ENCODE measurements around the gene DDX53.

The DDX53 gene

DNA sequence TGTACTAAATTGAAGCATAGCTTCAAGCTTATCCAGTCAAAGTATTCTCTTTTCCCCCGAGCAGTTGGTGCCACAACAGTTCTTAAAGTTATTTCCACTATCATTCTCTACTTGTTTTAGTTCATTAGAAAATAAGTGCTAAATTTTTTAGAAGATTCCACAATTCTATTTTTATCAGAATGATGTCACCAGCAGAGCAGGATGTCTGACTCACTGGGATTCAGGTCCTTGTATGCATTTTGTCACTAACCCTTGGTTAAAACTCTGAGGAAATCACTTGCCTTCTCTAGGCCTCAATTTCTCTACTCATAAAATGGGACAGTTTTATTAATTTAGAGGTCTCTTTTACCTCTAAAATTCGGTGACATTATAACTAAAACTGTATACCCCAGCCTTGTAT is 3.4 kb downstream of the DDX53 start:
- CTCF ChIA-PET = no interaction called here
- no CpG with 5 or more reads among the region's 2 CpGs for WGBS (ENCODE audit: insufficient coverage)
- DNase-seq = peak in 1 of 3 donors; percentile 1
- Histone ChIP-seq H3K36me3 (ENCODE audit: control insufficient read depth in 4 of 4, insufficient read depth in 4 of 4, low read length in 3 of 4) (no peaks in the 10 kb centered on the region), H3K27me3 (replicated peaks in 2 of 5; ENCODE audit: control insufficient read depth in 4 of 5, insufficient read depth in 5 of 5, low read length in 4 of 5) (no peaks in the 10 kb centered on the region), H3K4me3 (ENCODE audit: control insufficient read depth in 1 of 7, extremely low read depth in 1 of 7, insufficient read depth in 4 of 7, low read depth in 2 of 7, low read length in 6 of 7) (no peak overlapping the region), H3K9me3 (ENCODE audit: control extremely low read depth in 1 of 5, control insufficient read depth in 4 of 5, insufficient read depth in 2 of 5, low read depth in 1 of 5, low read length in 4 of 5) (no peaks in the 10 kb centered on the region), H3K4me1 (ENCODE audit: control extremely low read depth in 1 of 4, control insufficient read depth in 4 of 4, insufficient read depth in 4 of 4, low read length in 3 of 4) (no peaks in the 10 kb centered on the region), H3K27ac (ENCODE audit: insufficient read depth in 1 of 2, low read depth in 1 of 2, low read length in 2 of 2, poor library complexity in 1 of 2, severe bottlenecking in 2 of 2) (no peak overlapping the region)
- POLR2A ChIA-PET = no interaction called here

DNA sequence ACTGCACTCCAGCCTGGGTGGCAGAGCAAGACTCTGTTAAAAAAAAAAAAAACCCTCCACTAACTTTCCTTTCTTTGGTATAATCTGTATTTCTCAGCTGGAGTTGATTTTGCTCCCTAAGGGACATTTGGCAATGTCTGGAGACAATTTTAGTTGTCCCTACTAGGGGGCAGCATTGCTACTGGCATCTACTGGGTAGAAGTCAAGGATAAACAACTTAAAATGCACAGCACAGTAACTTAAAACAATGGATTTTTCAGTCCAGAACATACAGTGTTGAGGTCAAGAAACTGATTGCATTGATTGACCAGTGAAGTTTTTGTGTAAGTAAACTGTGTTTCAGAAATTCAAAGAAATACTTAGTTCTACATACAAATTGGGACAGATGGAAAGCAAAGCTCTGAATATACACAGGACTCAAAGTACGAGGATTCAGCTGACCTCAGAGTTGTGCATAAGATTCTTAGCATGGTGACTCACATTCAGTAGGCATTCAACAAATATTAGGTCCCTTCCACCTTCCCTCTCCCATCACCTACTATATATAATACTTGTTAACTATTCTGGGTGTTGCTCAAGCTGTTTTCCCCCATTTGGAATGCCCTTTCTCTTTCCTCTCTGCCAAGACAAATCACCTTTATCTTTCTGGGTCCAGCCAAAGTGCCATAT is 8.8 kb downstream of the DDX53 start:
- ChIA-PET POLR2A (no interaction called here), CTCF (interaction anchor here (1.3 kb wide), 1 partner anchor 260 kb away, joined by 3 read pairs; no protein-coding TSS in a partner anchor)
- H3K9me3 ChIP-seq (ENCODE audit: control extremely low read depth in 1 of 5, control insufficient read depth in 4 of 5, insufficient read depth in 2 of 5, low read depth in 1 of 5, low read length in 4 of 5) = no peaks in the 10 kb centered on the region
- DNase-seq = peak; percentile 39 to 60 (median 60)
- WGBS (ENCODE audit: insufficient coverage) = 60% methylated on average over 1 of the region's 1 CpG
- H3K27ac ChIP-seq (ENCODE audit: insufficient read depth in 1 of 2, low read depth in 1 of 2, low read length in 2 of 2, poor library complexity in 1 of 2, severe bottlenecking in 2 of 2) = no peak overlapping the region
- peaks cover 0 to 18% (median 6%) of the 10 kb centered on the region in 4 experiments for H3K4me1 ChIP-seq (ENCODE audit: control extremely low read depth in 1 of 4, control insufficient read depth in 4 of 4, insufficient read depth in 4 of 4, low read length in 3 of 4)
- H3K4me3 ChIP-seq (ENCODE audit: control insufficient read depth in 1 of 7, extremely low read depth in 1 of 7, insufficient read depth in 4 of 7, low read depth in 2 of 7, low read length in 6 of 7) = no peak overlapping the region
- H3K36me3 ChIP-seq (ENCODE audit: control insufficient read depth in 4 of 4, insufficient read depth in 4 of 4, low read length in 3 of 4) = no peaks in the 10 kb centered on the region
- no peaks in the 10 kb centered on the region for H3K27me3 ChIP-seq (replicated peaks in 2 of 5; ENCODE audit: control insufficient read depth in 4 of 5, insufficient read depth in 5 of 5, low read length in 4 of 5)

- ChIA-PET POLR2A (no interaction called here), CTCF (no interaction called here)
- Histone ChIP-seq H3K27me3 (replicated peaks in 2 of 5; ENCODE audit: control insufficient read depth in 4 of 5, insufficient read depth in 5 of 5, low read length in 4 of 5) (no peaks in the 10 kb centered on the region), H3K4me1 (ENCODE audit: control extremely low read depth in 1 of 4, control insufficient read depth in 4 of 4, insufficient read depth in 4 of 4, low read length in 3 of 4) (peaks cover 0 to 27% (median 8%) of the 10 kb centered on the region in 4 experiments), H3K36me3 (ENCODE audit: control insufficient read depth in 4 of 4, insufficient read depth in 4 of 4, low read length in 3 of 4) (no peaks in the 10 kb centered on the region), H3K27ac (ENCODE audit: insufficient read depth in 1 of 2, low read depth in 1 of 2, low read length in 2 of 2, poor library complexity in 1 of 2, severe bottlenecking in 2 of 2) (no peak overlapping the region), H3K4me3 (ENCODE audit: control insufficient read depth in 1 of 7, extremely low read depth in 1 of 7, insufficient read depth in 4 of 7, low read depth in 2 of 7, low read length in 6 of 7) (no peak overlapping the region), H3K9me3 (ENCODE audit: control extremely low read depth in 1 of 5, control insufficient read depth in 4 of 5, insufficient read depth in 2 of 5, low read depth in 1 of 5, low read length in 4 of 5) (no peaks in the 10 kb centered on the region)
- 10% methylated on average over 2 of the region's 2 CpGs for WGBS (ENCODE audit: insufficient coverage)
- peak; percentile 39 to 83 (median 67) for DNase-seq
These were observed 12.4 kb downstream of the DDX53 start for GRCh38 chrX:23012162-23012561.

- H3K4me1 ChIP-seq (ENCODE audit: control extremely low read depth in 1 of 4, control insufficient read depth in 4 of 4, insufficient read depth in 4 of 4, low read length in 3 of 4) = peaks cover 0 to 27% (median 8%) of the 10 kb centered on the region in 4 experiments
- no peaks in the 10 kb centered on the region for H3K9me3 ChIP-seq (ENCODE audit: control extremely low read depth in 1 of 5, control insufficient read depth in 4 of 5, insufficient read depth in 2 of 5, low read depth in 1 of 5, low read length in 4 of 5)
- no peaks in the 10 kb centered on the region for H3K36me3 ChIP-seq (ENCODE audit: control insufficient read depth in 4 of 4, insufficient read depth in 4 of 4, low read length in 3 of 4)
- POLR2A ChIA-PET = no interaction called here
- CTCF ChIA-PET = no interaction called here
- H3K27ac ChIP-seq (ENCODE audit: insufficient read depth in 1 of 2, low read depth in 1 of 2, low read length in 2 of 2, poor library complexity in 1 of 2, severe bottlenecking in 2 of 2) = no peak overlapping the region
- 50% methylated on average over 1 of the region's 1 CpG for WGBS (ENCODE audit: insufficient coverage)
- no peak overlapping the region for H3K4me3 ChIP-seq (ENCODE audit: control insufficient read depth in 1 of 7, extremely low read depth in 1 of 7, insufficient read depth in 4 of 7, low read depth in 2 of 7, low read length in 6 of 7)
- no peak for DNase-seq
- H3K27me3 ChIP-seq (replicated peaks in 2 of 5; ENCODE audit: control insufficient read depth in 4 of 5, insufficient read depth in 5 of 5, low read length in 4 of 5) = no peaks in the 10 kb centered on the region
These were observed 12.9 kb downstream of the DDX53 start for GRCh38 chrX:23012636-23013035.

DNA sequence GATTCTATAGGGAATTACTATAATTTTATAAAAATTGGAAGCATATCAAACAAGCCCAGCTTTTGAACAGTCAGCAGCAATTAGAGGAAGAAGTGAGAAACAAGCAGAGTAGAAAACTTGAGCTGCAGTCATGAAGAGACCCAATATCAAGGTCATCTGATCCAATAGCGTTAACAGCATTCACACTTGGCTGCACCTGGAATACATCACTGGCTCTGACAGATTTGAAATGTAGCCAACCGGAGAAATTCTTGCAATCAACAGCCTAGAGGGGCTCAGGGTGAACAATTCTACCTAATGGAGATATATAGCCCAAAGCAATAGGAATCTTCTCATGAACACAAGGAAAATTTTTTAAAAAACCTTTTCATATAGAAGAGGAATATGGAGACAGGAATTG is 13.6 kb downstream of the DDX53 start:
- Histone ChIP-seq H3K27me3 (replicated peaks in 2 of 5; ENCODE audit: control insufficient read depth in 4 of 5, insufficient read depth in 5 of 5, low read length in 4 of 5) (no peaks in the 10 kb centered on the region), H3K9me3 (ENCODE audit: control extremely low read depth in 1 of 5, control insufficient read depth in 4 of 5, insufficient read depth in 2 of 5, low read depth in 1 of 5, low read length in 4 of 5) (no peaks in the 10 kb centered on the region), H3K4me3 (ENCODE audit: control insufficient read depth in 1 of 7, extremely low read depth in 1 of 7, insufficient read depth in 4 of 7, low read depth in 2 of 7, low read length in 6 of 7) (no peak overlapping the region), H3K36me3 (ENCODE audit: control insufficient read depth in 4 of 4, insufficient read depth in 4 of 4, low read length in 3 of 4) (no peaks in the 10 kb centered on the region), H3K27ac (ENCODE audit: insufficient read depth in 1 of 2, low read depth in 1 of 2, low read length in 2 of 2, poor library complexity in 1 of 2, severe bottlenecking in 2 of 2) (no peak overlapping the region), H3K4me1 (ENCODE audit: control extremely low read depth in 1 of 4, control insufficient read depth in 4 of 4, insufficient read depth in 4 of 4, low read length in 3 of 4) (peaks cover 0 to 27% (median 8%) of the 10 kb centered on the region in 4 experiments)
- WGBS (ENCODE audit: insufficient coverage) = no CpG with 5 or more reads among the region's 2 CpGs
- no peak for DNase-seq
- POLR2A ChIA-PET = no interaction called here
- CTCF ChIA-PET = no interaction called here

- Histone ChIP-seq H3K27ac (ENCODE audit: insufficient read depth in 1 of 2, low read depth in 1 of 2, low read length in 2 of 2, poor library complexity in 1 of 2, severe bottlenecking in 2 of 2) (no peak overlapping the region), H3K4me1 (ENCODE audit: control extremely low read depth in 1 of 4, control insufficient read depth in 4 of 4, insufficient read depth in 4 of 4, low read length in 3 of 4) (no peaks in the 10 kb centered on the region), H3K36me3 (ENCODE audit: control insufficient read depth in 4 of 4, insufficient read depth in 4 of 4, low read length in 3 of 4) (no peaks in the 10 kb centered on the region), H3K27me3 (replicated peaks in 2 of 5; ENCODE audit: control insufficient read depth in 4 of 5, insufficient read depth in 5 of 5, low read length in 4 of 5) (no peaks in the 10 kb centered on the region), H3K9me3 (ENCODE audit: control extremely low read depth in 1 of 5, control insufficient read depth in 4 of 5, insufficient read depth in 2 of 5, low read depth in 1 of 5, low read length in 4 of 5) (no peaks in the 10 kb centered on the region), H3K4me3 (ENCODE audit: control insufficient read depth in 1 of 7, extremely low read depth in 1 of 7, insufficient read depth in 4 of 7, low read depth in 2 of 7, low read length in 6 of 7) (no peak overlapping the region)
- ChIA-PET CTCF (no interaction called here), POLR2A (no interaction called here)
- no CpG with 5 or more reads among the region's 3 CpGs for WGBS (ENCODE audit: insufficient coverage)
- no peak for DNase-seq
These were observed 31.8 kb downstream of the DDX53 start for GRCh38 chrX:23031600-23031999.

DNA sequence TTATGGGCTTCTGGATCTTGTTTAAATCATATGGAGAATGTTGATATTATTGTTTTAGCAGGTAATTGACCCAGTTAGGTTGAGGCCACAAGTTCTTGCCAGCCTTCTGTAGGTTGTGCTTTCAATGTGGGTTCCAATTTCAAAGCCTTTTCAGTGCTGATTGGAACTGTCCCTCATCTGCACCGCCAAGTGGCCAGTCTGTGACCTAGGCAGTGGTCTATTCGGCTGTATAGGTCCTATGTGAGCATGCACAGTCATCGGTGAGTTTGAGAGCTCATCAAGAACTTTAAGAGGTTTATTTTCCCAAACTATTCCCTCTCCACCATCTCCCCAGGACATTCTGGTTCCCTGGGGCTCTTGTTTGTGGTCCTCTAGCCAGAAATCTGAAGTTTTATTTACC is 35.7 kb downstream of the DDX53 start:
- POLR2A ChIA-PET = no interaction called here

More for the DNA sequence above, 35.7 kb downstream of the DDX53 start:
- H3K9me3 ChIP-seq (ENCODE audit: control extremely low read depth in 1 of 5, control insufficient read depth in 4 of 5, insufficient read depth in 2 of 5, low read depth in 1 of 5, low read length in 4 of 5) = no peaks in the 10 kb centered on the region
- H3K27me3 ChIP-seq (replicated peaks in 2 of 5; ENCODE audit: control insufficient read depth in 4 of 5, insufficient read depth in 5 of 5, low read length in 4 of 5) = no peaks in the 10 kb centered on the region
- no peak for DNase-seq
- no peaks in the 10 kb centered on the region for H3K36me3 ChIP-seq (ENCODE audit: control insufficient read depth in 4 of 4, insufficient read depth in 4 of 4, low read length in 3 of 4)
- WGBS (ENCODE audit: insufficient coverage) = no CpG with 5 or more reads among the region's 3 CpGs
- CTCF ChIA-PET = no interaction called here
- H3K4me1 ChIP-seq (ENCODE audit: control extremely low read depth in 1 of 4, control insufficient read depth in 4 of 4, insufficient read depth in 4 of 4, low read length in 3 of 4) = peaks cover 0 to 1% (median 0%) of the 10 kb centered on the region in 4 experiments
- no peak overlapping the region for H3K4me3 ChIP-seq (ENCODE audit: control insufficient read depth in 1 of 7, extremely low read depth in 1 of 7, insufficient read depth in 4 of 7, low read depth in 2 of 7, low read length in 6 of 7)
- H3K27ac ChIP-seq (ENCODE audit: insufficient read depth in 1 of 2, low read depth in 1 of 2, low read length in 2 of 2, poor library complexity in 1 of 2, severe bottlenecking in 2 of 2) = no peak overlapping the region

Data from common myeloid progenitor, CD34-positive (primary cell).